Pancreas (tissue), 10 donors: Measurements from ENCODE around the gene PRR30. TPM values are rescaled to one million over a fixed set of nuclear protein-coding genes. Genes with fewer than 3 reads are reported as not detected.

Experiments used
- ATAC-seq, 4 donors: fragments of 200-7000 bp; cut with Tn5 transposase; one replicate each; pipeline versions ENCODE4 v1.8.0 to v1.9.1; 2020; ENCODE audit warnings: mild to moderate bottlenecking in 4 of 4, moderate library complexity in 4 of 4
- DNase-seq, 6 donors: peaks; one replicate each; pipeline ENCODE4 v3.0.0-alpha.2; 2020
- FAIRE-seq: peaks from 2 replicates; lab custom pipeline; 2012; peaks lifted over from hg19 to GRCh38; lab: Jason Lieb, UNC
- H3K27ac ChIP-seq, 4 donors: fragments of 200-600 bp; sonication (generic); 1 replicate in 3 of 4; 2 replicates in 1 of 4; pipeline versions ENCODE4 v1.5.0 to v1.8.0; 2020
- H3K27me3 ChIP-seq, 4 donors: fragments of 200-600 bp; one replicate each; pipeline ENCODE4 v1.8.0; 2021
- H3K36me3 ChIP-seq, 3 donors: fragments of 200-600 bp; sonication (generic) in 1 of 3; one replicate each; pipeline versions ENCODE4 v1.5.0 to v1.8.0; 2020 to 2021
- H3K4me1 ChIP-seq, 3 donors: fragments of 200-600 bp; one replicate each; pipeline ENCODE4 v1.8.0; 2021
- H3K4me3 ChIP-seq, 4 donors: fragments of 200-600 bp; sonication (generic) in 2 of 4; one replicate each; pipeline versions ENCODE4 v1.5.0 to v1.8.0; 2020 to 2021
- H3K9me3 ChIP-seq, 4 donors: fragments of 200-600 bp; one replicate each; pipeline ENCODE4 v1.8.0; 2021
- WGBS, 2 donors: extraction: QIAGEN DNeasy Blood & Tissue Kit; methylation state at CpG; one replicate each; pipeline ENCODE4 v1.1.7; 2013; 5-methylcytosine and 5-hydroxymethylcytosine counted together
- intact Hi-C, 3 donors: fragments of 100-400 bp; cut with DNase I; formaldehyde crosslinking; loops; one replicate each; pipeline versions ENCODE4 v1.11.1 to v1.14.2; 2022
- polyA plus RNA-seq, 2 donors: library from polyadenylated mRNA; stranded (reverse); fragments of 200-250 nt; gene quantifications; one replicate each; pipeline ENCODE4 v1.2.3, GENCODE V29; 2013
- total RNA-seq, 6 donors: library from RNA; stranded (reverse); fragmentation: NEBNext Ultra II Directional in 4 of 6; extraction: Animal tissue kit (Norgen Biotek cat#: 25700) in 4 of 6; gene quantifications; one replicate each; pipeline versions ENCODE4 v1.2.1 to v1.2.4, GENCODE V29; 2021 to 2023
- TF ChIP-seq, protein P1 (sequence below), 4 donors: fragments of 200-600 bp; sonication (generic) in 3 of 4; IDR thresholded peaks; one replicate each; pipeline versions ENCODE4 v1.5.0 to v1.8.0; 2021; ENCODE audit warnings: antibody characterized with exemption in 4 of 4
- donor health status: healthy with polysubstance abuse.
- donor health status: DM: no; HTN: no; CAD: no; lungs with moderate emphysema.
- donor health status: DM: no; HTN: no; CAD: no.
- donor health status: control.
- donor health status: control.
- donor health status: Bipolar disorder and iron deficiency.
- donor health status: DM: yes; HTN: yes; CAD: no.
- donor health status: DM: no; HTN: no; CAD: no.
- donor health status: DM: no; HTN: no; CAD: no.
- donor health status: DM: yes; HTN: yes; CAD: no.

PRR30 gene
- total and polyA plus RNA-seq, 8 donors: not detected

DNA sequence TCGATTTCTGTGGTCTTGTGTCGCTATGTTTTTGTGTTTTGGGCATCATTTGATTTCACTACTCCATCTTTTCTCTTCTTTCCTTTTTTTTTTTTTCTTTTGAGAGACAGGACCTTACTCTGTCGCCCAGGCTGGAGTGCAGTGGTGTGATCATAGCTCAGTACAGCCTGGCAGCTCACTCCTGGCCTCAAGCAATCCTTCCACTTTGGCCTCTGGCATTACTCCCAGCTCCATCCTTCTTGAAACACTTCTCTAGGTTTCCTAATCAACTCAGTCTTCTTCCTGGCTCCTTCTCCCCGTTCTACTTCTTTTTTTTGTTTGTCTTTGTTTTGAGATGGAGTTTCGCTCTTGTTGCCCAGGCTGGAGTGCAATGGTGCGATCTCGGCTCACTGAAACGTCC is 36.1 kb upstream of the PRR30 start:
- Histone ChIP-seq H3K27me3 (no peaks in the 10 kb centered on the region), H3K4me3 (no peak overlapping the region), H3K9me3 (no peaks in the 10 kb centered on the region), H3K27ac (no peak overlapping the region), H3K36me3 (no peaks in the 10 kb centered on the region), H3K4me1 (no peaks in the 10 kb centered on the region)
- 59 to 66% methylated on average over 8 of the region's 8 CpGs for WGBS, 2 donors
- FAIRE-seq (no peak), ATAC-seq (no peak), DNase-seq (no peak)
- TF ChIP-seq, protein P1, sequence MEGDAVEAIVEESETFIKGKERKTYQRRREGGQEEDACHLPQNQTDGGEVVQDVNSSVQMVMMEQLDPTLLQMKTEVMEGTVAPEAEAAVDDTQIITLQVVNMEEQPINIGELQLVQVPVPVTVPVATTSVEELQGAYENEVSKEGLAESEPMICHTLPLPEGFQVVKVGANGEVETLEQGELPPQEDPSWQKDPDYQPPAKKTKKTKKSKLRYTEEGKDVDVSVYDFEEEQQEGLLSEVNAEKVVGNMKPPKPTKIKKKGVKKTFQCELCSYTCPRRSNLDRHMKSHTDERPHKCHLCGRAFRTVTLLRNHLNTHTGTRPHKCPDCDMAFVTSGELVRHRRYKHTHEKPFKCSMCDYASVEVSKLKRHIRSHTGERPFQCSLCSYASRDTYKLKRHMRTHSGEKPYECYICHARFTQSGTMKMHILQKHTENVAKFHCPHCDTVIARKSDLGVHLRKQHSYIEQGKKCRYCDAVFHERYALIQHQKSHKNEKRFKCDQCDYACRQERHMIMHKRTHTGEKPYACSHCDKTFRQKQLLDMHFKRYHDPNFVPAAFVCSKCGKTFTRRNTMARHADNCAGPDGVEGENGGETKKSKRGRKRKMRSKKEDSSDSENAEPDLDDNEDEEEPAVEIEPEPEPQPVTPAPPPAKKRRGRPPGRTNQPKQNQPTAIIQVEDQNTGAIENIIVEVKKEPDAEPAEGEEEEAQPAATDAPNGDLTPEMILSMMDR (IDR thresholded peaks at IDR 0.05): no peak
- intact Hi-C loops: no loop called here

- H3K36me3 ChIP-seq: no peaks in the 10 kb centered on the region
- H3K4me1 ChIP-seq: no peaks in the 10 kb centered on the region
- ATAC-seq (no peak), DNase-seq (no peak), FAIRE-seq (no peak)
- H3K4me3 ChIP-seq: no peak overlapping the region
- no peaks in the 10 kb centered on the region for H3K9me3 ChIP-seq
- intact Hi-C loops: no loop called here
- H3K27me3 ChIP-seq: no peaks in the 10 kb centered on the region
- 68 to 70% methylated on average over 6 of the region's 6 CpGs for WGBS, 2 donors
- TF ChIP-seq, protein P1 (IDR thresholded peaks at IDR 0.05): no peak
- no peak overlapping the region for H3K27ac ChIP-seq
These were observed 35.4 kb upstream of the PRR30 start for GRCh38 chr2:27174638-27175037.

DNA sequence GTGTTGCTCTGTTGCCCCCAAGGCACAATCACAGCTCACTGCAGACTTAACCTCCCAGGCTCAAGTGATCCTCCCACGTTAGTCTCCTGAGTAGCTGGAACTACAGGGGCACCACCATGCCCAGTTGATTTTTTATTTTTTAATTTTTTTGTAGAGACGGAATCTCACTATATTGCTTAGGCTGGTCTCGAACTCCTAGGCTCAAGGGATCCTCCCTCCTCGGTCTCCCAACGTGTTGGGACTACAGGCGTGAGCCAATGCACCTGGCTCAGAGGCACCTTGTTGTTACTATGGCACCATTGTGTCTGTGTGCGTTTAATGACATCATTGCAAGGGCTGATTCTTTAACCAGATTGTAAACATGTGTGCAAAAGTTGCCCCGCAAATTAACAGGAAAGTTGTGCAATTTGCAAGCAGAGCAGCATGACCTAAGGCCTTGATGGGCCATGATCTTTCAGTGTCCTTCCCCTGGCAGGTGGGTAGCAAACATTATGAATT is 32.2 kb upstream of the PRR30 start:
- no peak for ATAC-seq
- no peaks in the 10 kb centered on the region for H3K4me1 ChIP-seq
- 41 to 48% methylated on average over 8 of the region's 8 CpGs for WGBS, 2 donors
- no peaks in the 10 kb centered on the region for H3K9me3 ChIP-seq
- no peaks in the 10 kb centered on the region for H3K27me3 ChIP-seq
- no peak overlapping the region for H3K4me3 ChIP-seq
- H3K36me3 ChIP-seq: no peaks in the 10 kb centered on the region
- no peak for FAIRE-seq
- no peak for DNase-seq
- TF ChIP-seq, protein P1 (IDR thresholded peaks at IDR 0.05): no peak
- intact Hi-C loops: no loop called here
- H3K27ac ChIP-seq: no peak overlapping the region

DNA sequence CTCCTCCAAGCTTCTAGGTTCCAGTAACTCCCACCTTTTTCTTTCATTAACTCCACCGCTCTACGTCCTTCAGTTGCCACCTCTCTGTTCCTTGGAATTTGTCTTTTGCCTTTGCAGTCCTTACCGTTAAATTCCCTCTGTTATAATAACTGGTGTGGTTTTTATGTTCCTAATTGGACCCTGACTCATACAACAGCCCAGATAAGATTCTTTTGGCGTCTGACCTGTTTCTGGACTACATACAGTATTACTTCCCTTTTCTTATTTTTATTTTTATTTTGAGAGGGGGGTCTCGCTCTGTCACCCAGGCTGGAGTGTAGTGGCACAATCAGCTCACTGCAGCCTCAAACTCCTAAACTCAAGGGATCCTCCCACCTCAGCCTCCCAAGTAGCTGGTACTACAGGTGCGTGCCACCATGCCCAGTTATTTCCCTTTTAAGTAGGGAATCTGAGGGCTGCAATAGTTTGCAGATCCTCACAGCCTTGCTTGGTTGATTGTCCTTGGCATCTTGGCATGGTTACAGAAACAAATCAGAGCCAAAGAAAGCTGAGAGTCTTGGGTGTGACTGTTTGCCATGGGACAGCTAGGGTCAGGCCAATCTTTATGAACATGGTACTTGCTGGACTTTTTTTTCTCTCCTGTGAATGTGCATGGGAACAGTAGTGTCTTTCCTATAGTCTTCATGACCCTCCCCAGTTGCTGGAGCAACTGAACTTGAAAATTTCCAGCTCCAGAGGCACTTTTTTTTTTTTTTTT is 31.5 kb upstream of the PRR30 start:
- H3K27ac ChIP-seq: no peak overlapping the region
- ATAC-seq: peak in 2 of 4 donors; percentile 63 to 74
- TF ChIP-seq, protein P1 (IDR thresholded peaks at IDR 0.05): no peak
- no peaks in the 10 kb centered on the region for H3K27me3 ChIP-seq
- H3K36me3 ChIP-seq: no peaks in the 10 kb centered on the region
- WGBS, 2 donors: 68 to 72% methylated on average over 6 of the region's 6 CpGs
- FAIRE-seq: no peak
- no peaks in the 10 kb centered on the region for H3K9me3 ChIP-seq
- H3K4me3 ChIP-seq: no peak overlapping the region
- no peaks in the 10 kb centered on the region for H3K4me1 ChIP-seq
- intact Hi-C loops: no loop called here
- no peak for DNase-seq
